NOMO-1 (cell line): ENCODE results near the gene CEND1.
"Not testable (repeated sequence)": the region's sequence is repeated elsewhere in the genome, so short reads cannot be mapped to it uniquely, and the experiment has no call there.

Source experiments
- DNase-seq, 2 experiments: peaks; one replicate each; lab custom pipeline; 2025; ENCODE audit not compliant: unreplicated experiment in 2 of 2; lab: John Stamatoyannopoulos, UW

Gene CEND1

DNA sequence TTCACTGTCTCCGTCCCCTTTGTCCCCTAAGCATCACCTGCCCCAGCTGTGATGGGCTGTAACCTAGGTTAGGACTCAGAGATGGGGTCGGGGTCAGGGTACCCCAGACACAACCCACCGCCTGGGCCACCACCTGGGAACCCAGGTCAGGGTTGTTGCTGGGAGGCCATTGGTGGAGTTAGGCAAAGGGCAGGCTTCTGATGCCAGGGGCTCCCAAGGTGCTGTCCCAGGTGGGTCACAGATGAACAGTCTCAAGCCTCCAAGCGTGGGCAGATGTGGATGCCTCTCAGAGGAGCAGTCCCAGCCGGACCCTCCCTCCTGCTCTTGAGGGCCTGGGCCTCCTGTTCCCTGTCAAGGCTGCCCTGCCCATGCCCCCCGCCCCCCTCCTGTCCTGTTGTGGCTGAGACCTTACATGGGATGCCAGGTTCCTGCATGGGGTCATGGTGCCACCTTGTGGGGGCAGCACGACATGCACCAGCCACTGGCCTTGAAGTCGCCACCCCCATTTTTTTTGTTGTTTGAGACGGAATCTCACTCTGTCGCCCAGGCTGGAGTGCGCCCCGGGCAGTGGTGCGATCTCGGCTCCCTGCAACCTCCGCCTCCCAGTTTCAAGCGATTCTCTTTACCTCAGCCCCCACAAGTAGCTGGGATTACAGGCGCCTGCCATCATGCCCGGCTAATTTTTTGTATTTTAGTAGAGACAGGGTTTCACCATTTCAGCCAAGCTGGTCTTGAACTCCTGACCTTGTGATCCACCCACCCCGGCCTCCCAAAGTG lies 24.7 kb downstream of the CEND1 start:
- DNase-seq, result peak; percentile 29 to 36

- no peak for DNase-seq
These were observed 25.4 kb downstream of the CEND1 start for GRCh38 chr11:764322-765024.

DNA sequence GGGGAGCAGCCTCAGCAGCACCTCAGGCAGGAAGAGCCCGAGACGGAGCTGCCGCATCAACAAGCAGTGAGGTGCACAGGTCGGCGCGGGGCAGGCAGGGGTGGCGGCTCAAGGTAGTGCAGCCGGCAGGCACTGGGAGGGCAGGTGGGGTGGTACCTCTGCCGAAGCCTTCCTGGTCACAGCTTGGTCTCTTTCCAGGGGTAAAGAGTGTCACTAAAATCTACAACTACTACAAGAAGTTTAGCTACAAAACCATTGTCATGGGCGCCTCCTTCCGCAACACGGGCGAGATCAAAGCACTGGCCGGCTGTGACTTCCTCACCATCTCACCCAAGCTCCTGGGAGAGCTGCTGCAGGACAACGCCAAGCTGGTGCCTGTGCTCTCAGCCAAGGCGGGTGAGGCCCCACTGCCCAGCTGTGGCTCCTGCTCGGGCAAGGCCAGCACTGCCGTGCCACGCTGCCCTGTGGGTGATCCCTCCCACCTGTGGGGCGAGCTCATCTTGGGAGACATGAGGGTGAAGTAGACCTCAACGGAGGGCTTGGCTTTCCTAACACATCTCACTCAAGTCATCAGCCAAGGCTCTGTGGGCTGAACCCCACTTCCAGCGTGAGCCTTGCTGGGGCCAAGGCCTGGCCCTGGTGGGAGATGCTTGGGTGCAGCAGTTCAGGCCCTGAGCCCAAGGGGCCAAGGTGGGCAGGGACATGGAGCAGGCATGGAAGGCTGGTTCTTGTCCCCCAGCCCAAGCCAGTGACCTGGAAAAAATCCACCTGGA lies 26.2 kb downstream of the CEND1 start:
- DNase-seq, result no peak

DNA sequence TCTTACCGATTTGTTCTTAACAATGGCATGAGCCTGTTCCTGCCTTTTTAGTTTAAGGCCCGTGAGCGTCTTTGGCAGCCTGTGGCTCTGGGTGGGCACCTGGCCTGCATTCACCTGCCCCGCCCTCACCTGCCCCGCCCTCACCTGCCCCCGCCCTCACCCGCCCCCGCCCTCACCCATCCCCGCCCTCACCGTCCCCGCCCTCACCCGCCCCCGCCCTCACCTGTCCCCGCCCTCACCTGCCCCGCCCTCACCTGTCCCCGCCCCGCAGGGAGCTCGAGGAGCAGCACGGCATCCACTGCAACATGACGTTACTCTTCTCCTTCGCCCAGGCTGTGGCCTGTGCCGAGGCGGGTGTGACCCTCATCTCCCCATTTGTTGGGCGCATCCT lies 26.8 kb downstream of the CEND1 start:
- DNase-seq, result no peak

DNA sequence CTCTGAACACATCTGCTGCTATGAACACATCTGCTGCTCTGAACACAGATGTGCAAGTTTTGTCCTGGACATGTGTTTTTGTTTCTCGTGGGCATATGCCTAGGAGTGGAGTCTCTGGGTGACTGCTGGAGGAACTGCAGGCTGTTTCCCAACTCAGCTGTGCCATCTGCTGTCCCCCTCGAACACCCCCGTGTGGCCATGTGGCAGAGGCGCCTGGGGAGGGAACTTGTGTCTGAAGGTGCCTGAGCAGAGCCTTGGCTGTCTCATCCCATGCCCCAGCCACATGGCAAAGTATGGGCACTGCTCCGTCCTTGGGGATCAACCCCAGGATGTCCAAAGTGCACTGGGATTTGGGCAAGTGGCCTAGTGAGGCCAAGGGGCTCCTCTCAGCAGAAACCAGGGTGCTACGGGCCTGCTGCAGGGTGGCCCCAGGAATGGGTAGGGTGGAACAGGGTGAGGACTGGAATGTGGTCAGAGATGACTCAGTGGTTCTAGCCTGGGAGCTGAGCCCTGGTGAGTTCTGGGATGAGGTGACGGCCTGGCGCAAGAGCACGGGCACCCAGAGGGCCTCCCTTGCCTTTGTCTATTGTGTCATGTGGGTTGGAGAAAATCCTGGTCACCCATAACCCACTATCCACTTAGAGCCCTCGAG lies 27.3 kb downstream of the CEND1 start:
- DNase-seq, result peak in 1 of 2 experiments; percentile 20

DNA sequence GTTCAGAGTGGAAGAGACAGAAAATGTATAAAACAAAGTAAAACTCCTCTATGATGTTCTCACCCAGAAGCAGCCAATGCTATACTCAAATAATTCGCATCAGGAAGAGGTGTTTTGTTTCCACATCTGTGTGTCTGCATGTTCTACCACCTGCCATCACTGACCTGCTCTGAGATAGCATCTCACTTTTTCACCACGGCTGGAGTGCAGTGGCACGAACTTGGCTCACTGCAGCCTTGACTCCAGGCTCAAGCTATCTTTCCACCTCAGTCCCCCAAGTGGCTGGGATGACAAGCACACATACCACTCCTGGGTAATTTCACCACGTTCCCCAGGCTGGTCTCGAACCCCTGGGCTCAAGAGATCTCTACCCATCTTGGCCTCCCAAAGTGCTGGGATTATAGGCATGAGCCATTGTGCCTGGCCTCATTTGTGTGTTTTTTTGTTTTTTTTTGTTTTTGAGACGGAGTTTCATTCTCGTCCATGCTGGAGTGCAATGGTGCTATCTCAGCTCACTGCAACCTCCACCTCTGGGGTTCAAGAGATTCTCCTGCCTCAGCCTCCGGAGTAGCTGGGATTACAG lies 28.3 kb downstream of the CEND1 start:
- DNase-seq, result no peak

GRCh38 chr11:760236-760635 lies 29.7 kb downstream of the CEND1 start:
- DNase-seq, result no peak

DNA sequence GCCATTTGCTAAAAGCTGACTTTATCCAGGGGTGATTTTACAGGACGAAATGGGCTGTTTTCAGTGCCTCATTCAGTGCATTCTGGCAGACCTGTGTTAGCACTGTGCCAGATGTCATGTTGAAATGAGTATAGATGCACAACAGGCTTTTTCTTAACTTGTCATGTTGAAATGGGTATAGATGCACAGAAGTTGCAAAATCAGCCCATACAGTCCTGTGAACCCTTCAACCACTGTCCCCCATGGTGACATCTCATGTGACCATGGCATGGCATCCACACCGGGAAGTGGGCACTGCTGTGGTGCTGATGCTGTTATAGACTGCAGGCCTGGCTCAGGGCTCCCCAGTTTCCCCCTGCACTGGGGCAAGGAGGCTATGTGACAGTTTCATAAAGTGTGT lies 40.2 kb downstream of the CEND1 start:
- DNase-seq, result peak in 1 of 2 experiments; percentile 13

DNA sequence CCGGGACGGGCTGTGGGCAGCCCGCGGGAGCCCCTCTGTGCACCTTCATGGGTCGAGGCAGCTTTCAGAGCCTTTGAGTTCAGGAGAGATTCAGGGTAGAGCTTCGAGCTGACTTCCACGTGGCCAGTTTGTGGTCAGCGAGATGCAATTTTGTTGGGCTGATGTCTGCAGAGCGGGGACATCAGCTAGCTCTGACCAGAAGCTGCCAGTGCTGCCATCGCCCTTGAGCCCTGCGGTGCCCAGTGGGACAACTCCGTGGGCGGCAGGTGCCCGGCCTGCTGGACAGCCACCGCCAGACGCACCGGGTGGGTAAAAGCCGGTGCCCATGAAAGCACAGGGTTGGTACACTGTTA lies 41.9 kb downstream of the CEND1 start:
- DNase-seq, result peak in 1 of 2 experiments; percentile 32

GRCh38 chr11:747158-748006 lies 42.5 kb downstream of the CEND1 start, which contains the start of gene TALDO1:
TALDO1 (plus strand) TSS chr11:747464; CDS start chr11:747482, 18 bp downstream.
- DNase-seq, result peak; percentile 90 to 96

DNA sequence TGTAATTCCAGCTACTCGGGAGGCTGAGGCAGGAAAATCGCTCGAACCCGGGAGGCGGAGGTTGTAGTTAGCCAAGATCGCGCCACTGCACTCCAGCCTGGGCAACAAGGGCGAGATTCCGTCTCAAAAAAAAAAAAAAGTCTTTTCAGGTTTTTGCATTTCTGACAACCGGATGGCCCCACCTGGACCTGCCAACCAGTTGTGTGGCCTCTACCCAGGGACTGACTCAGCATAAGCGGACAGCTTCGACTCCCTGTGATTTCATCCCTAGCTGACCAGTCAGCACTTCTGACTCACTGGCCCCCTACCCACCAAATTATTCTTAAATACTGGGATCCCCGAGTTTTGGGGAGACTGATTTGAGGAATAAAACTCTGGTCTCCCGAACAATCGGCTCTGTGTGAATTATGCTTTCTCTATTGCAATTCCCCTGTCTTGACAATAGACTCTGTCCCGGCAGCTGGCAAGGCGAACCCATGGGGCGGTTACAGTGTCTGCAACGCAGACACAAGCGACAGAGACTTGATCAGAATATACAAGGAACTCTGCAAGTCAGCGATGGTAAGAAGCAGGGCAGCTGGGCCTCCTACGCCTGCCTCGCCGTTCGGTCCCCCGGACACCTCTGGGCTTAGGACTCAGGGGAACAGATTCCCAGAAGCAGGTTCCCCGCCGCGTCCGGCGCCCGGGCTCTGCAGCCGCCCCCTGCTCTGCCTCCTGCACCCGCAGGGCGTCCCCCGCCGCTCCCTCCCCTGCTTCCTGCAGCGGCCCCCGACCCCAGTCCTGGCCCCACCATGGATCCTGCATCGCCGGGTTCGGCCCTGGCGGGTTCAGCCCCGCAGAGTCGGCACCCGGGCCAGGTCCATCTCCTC lies 43.4 kb downstream of the CEND1 start:
- DNase-seq, result peak in 1 of 2 experiments; percentile 37

DNA sequence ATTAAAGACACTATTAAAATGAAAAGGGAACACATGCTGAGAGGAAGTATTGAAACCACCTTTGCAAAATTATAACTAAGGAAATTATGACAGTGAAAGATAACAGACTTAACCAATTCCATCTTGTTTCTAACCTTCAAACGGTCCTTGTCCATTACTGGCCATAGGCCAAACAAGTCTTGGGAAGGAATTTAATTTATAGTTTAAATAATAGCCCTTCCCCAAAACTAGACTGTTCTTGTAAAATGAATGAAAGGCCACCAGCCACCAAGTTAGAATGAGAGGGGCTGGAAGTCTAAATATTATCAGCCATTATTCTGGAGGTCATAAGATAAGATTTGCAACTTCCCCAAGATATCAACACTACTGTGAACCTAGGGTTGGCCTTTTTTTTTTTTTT lies 44.5 kb downstream of the CEND1 start:
- no peak for DNase-seq

DNA sequence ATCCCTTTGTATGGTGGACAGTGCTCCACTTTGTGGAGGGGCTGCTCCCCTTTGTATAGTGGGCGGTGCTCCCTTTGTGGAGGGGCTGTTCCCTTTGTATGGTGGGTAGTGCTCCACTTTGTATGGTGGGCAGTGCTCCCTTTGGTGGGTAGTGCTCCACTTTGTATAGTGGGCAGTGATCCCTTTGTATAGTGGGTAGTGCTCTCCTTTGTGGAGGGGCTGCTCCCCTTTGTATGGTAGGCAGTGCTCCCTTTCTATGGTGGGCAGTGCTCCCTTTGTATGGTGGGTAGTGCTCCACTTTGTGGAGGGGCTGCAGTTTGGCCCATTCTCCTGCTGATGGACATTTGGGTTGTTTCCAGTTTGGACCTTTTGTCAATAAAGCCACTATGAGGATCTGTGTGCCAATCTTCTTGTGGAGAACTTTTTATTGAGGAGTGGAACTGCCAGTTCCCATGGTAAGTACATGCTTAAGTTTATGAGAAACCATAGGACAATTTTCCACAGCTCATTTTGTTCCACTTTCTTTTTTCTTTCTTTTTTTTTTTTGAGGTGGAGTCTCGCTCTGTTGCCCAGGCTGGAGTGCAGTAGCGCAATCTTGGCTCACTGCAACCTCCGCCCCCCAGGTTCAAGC lies 47.2 kb downstream of the CEND1 start:
- no peak for DNase-seq

GRCh38 chr11:742156-742546 lies 47.7 kb downstream of the CEND1 start:
- no peak for DNase-seq

GRCh38 chr11:737899-738298 lies 52.0 kb downstream of the CEND1 start:
- DNase-seq, result not testable (repeated sequence)

DNA sequence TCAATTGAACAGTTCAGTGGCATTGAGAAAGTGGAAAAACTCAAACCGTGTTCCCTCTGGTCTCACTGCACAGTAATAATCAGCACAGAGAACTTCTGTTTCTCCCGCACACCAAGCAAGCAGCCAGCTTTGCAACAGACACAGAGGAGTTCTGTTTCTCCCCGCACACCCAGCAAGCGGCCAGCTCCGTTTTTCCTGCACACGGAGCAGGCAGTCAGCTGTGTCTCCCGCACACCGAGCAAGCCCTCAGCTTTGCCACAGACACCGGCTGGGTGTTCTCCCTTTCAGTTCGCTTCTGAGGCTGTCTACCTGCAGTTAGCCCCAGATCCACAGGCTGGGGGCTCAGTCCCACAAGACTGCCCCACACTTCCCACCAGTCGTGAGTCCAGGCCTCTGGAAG lies 52.5 kb downstream of the CEND1 start:
- no peak for DNase-seq
